NK-92 (cell line): Measurements from ENCODE around the gene ANKRD33B.
"Not testable (repeated sequence)": the region's sequence is repeated elsewhere in the genome, so short reads cannot be mapped to it uniquely, and the experiment has no call there.

Experiments
- DNase-seq: peaks from one replicate; lab custom pipeline; 2025; ENCODE audit not compliant: unreplicated experiment; lab: John Stamatoyannopoulos, UW

The ANKRD33B gene

DNA sequence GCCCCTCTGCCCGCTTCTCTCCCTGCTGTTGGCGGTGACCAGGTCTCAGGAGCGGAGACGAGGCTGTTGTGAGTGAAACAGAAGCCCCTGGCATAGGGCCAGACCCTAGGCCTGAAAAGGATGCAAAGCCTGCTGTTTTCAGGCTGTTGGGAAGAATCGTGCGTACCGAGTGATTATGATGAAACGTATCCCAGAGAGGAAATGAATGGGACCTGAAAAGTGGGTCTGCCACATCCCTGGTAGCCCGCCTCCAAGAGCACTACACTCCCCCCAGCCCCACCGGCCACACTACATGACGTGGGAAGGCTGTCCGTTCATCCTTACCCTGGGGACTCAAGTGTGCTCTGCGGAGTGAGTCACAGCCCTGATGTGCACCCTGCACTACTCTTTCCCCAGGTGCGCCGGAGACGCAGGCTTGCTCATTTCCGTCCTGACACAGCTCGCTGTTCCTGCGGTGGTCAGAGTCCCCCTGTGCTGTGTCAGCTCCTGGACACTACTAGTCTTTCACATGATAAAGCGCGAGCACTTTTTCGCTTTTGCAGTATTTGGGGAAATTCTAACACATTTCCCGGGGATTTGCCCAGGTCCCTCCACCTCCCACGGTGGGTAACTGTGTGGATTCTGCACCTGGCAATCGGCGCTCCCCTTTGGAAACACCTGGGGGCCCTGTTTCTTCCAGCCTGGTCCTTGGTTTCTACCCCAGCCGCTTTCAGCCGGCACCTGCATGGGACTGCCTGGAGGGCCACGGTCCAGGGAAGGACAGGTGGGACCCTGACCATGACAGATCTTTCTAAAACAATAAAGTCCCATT, 91.5 kb downstream of the ANKRD33B start:
- no peak for DNase-seq

DNA sequence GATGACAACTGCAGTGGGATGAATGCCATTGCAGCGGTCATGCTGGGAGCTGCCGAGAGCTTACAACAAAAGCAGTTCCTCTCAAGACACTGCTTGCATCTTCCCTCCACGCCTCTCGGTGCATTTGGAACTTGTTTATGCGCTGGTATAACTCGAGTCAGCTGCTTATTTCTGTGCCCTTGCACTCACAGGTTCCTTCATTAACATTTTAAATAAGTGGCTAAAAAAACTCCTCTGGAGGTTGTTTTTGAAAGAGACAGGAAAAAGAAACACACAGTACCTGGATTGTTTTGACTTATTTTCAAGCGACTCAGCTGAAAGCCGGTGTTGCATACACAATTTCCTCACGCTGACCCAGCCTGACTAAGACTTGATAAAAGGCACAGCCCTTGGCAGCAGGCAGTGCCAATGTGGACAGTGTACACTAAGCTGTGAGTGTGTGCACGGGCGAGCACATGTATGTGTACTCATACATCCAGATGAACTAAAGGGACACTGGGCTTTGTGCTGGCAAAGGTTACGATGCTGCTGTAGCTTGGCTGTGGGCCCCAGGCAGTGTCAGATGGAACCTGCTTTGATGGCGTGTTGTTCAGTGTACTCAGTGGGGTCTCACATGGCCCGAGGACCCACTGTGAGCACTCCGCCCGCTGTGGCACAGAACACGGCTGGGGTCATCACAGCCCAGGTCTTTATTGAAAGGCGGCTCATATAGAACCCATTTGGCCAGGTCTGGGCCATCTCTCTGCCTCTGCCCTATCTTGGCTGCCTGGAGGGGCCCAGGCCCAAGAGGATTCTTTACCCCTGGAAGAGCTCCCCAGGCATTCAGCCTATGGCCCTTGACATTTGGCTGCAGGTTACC, 92.3 kb downstream of the ANKRD33B start:
- DNase-seq: no peak

DNA sequence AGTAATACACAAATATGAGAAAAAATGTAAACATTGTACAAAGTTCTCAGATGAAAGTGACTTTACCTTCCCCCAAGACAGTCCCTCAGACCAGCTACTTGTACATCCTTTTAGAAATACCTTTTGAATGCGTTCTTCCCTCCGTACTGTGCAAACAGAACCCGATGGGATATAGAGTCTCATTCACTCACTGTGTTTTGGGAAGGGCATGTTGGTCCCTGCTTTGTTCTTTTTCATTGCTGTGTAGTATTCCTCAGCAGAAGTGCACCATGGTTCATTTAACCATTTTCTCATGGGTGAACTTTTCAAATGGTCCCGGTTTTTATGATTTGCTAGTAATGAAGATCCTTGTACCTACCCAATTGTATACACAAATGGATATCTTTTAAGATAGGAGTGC, 94.4 kb downstream of the ANKRD33B start:
- no peak for DNase-seq

DNA sequence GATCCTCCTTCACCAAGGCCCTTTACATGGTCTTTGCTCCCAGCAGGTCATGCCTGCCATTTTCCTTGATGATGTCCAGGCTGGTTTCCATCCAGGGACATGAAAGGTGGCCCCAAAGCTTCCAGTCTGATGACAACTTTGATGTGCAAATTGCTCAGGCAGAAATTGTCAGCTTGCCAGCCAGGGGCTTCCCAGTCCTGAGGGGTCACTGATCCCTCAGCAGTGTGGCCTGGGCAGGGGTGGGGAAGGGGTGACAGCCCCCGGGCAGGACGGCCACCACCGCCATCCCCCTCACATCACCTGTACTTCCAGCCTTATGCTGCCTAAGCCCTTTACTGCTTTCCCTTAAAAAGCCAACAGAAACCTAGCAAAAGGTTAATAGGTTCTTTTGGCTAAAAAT, 96.3 kb downstream of the ANKRD33B start:
- no peak for DNase-seq

DNA sequence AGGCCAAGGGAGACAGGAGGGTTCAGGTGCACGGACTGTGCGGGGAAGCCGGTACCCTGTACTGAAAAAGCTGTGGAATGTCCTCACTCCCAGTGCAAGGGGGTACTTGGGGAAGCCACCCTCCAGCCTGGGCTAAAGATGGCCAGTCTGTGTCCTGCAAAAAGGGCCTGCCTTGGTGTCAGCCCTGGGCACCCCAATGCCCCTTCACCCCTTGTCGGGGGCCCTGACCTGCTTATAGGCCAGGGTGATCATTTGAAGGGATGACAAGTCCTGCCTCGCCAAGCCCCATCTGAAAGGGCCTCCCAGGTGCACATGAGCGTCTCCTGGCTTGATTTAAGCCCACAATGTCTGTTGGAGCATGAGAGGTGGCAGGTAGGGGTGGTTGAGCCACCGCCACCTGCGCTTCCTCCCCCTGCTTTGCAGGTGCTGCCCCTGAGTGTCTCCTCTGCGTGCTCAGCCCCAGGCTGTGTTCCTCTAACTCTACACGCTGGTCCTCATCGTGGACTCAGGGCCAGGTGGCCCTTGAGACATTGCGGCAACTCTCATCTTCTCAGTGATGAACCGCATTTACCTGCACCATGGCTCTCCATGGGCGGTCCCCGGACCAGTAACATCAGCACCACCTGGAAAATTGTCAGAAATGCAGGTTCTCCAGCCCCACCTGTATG, 97.0 kb downstream of the ANKRD33B start:
- no peak for DNase-seq

DNA sequence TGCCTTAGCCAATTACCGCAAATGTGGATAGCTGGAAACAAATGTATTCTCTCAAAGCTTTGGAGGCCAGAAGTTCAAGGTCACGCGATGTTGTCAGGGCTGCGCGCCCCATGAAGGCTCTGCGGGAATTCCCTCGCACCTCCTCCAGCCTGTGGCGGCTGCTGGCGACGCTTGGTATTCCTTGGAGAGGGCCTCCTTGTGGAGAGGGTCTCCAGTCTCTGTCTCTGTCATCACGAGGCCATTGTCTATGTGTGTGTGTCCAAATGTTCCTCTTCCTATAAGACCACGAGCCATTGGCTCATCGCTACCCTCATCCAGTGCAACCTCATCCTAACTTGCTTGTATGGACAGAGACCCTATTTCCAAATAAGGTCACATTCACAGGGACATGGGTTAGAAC, 97.5 kb downstream of the ANKRD33B start:
- no peak for DNase-seq

DNA sequence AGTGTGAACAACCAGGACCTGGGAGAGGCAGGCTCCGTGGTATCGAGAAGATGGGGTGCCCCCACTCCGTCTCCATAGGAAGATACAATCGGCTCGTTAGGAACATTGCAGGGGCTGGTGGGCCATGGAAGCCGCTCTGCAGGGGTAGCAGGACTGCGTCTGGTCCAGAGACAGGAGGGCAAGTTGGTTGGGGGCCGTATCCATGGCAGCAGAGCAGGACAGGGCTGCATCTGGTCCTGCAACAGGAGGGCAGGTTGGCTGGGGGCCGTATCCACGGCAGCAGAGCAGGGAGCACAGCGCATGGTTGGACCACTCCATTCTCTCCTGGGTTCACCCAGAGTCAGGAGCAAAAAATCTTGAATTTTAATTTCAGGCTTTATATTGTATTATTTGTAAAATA, 98.2 kb downstream of the ANKRD33B start:
- no peak for DNase-seq

DNA sequence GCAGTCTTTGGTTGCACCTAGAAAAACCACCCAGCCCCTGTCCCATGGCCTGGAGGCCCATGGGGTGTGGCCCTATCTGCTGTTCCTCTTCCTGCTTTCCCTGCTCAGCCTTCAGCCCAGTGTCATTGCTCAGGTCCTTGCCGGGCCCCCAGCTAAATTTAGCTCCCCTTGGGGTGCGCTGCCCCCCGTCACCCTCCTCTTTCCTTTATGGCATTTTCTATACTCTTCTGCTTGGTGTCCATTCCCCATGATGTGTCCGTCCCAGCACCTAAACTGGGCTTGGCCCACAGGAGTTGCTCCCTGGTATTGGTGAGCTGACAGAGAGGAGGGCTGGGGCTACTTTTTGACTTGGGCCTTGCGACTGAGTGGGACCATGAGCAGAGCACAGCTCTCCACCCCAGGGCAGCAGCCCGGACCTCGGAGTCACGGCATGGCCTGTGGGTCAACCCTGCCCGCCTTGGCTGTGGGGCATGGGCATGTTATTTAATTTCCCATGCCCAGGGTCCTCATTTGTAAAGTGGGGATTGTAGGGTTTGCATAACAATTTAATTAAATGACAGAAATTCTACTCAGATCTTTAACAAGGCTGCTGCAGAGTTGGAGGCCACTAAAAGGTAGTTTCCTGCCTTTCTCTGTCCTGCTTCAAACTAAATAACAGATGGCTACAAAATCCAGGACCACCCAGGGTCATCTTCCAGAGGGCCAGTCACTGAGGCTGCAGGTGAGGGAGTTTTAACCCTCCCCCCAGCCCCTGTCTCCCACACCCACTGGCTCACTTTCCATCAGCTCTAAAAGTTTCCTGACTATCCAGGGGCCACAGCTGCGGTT, 99.0 kb downstream of the ANKRD33B start:
- no peak for DNase-seq

DNA sequence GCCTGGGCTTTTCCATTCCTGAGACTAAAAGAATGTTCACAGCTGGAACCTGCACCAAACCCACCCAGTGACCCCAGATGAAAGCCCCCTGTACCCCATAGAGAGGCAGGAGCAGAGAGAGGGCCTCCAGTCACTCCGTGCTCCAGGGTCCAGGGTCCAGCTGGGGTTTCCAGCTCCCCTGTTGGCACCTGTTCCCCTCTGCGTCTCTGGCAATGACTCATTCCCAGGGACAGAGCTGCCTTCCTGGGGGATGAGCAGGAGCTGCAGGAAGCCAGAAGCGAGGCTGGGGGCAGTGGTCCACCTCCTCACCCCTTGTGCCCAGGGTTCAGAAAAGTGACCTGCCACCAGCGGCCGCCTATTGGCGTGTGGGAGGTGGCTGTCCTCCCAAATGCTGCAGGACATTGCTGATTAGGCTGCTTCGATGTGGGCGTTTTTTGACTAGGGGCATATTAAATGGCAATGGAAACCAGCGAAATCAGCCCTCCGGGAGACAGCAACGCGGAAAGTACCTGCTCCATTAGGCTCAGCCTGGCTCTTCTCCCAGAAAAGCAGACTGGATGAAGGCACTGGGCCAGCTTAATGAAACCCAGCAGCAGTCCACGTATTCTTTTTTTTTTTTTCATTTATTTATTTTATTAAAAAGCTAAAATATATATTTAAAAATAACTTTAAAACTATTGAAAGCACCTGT, 99.8 kb downstream of the ANKRD33B start:
- DNase-seq: no peak

DNA sequence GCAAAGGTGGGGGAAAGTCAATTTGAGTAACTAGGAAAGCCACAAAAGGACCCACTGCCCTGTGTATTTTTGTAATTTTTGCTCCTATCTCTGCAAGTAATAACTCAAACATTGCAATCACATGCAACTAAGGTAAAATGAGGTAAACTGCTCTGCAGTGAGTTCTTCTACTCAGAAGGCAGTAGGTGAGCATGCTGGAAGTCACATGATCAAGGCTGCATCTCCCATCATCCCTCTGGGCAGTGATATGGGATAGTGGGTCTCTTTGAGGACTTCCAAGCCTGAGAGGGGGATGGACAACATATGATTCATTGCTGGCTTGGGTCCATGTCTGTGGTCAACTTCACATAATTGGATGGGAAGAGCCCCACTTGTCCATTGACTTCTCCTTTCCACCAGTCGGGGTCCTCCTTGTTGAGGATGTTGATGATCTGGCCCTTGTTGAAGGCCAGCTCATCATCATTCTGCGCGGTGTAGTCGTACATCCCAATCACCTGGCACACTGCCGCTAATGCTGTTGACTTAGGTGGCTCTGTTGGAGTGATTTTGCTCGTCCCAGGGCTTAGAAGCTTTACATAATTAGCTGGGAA, 100.4 kb downstream of the ANKRD33B start:
- not testable (repeated sequence) for DNase-seq

DNA sequence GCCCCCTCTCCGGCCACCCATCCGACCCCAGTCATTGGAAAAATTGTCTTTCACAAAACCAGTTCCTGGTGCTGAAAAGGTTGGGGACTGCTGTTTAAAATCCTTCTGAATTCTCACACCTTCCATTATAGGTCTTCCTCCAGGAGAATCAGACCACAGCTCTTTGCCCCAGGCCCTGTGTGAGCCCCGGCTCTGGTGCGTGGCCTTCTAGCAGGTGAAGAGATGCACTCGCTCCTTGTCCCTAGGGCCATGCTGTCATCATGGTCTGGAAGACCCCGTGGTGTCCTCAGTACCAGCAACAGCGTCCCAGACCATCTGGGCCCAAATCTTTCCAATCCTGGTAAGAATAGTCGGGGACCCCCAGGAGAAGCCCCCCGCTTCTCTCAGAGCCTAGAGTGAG, 101.9 kb downstream of the ANKRD33B start:
- no peak for DNase-seq

DNA sequence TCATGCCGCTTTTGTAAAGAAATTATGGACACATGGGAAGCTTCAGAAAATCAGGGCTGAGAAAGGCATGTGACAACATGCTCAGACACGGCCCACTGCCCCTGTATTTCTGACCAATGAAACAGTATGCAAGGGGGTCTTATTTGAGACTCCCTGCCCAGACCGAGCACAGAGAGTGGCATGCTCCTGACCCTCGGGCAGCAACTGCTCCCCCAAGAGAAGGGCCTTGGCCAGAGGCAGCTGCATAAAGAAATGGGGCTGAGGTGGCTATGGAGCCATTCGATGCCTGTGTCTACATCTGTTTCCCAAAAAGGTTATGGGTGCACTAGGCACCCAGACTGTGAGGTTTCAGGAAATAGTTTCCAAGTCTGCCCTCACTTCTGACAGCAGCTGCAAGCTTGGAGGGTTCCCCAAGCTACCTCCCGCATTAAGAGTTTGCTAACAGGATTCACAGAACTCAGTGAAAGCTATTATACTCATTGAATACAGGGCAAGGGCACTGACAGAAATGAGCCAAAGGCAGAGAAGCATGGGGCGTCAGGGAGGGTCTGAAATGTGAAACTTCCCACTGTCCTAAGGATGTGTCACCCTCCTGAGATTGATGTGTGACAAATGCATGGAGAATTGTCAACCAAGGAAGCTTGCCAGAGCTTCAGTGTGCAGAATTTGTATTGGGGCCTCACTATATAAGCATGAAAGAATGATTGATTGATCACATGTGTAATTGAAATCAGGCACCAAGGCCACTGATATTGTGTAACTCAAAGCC, 102.8 kb downstream of the ANKRD33B start:
- DNase-seq: no peak

DNA sequence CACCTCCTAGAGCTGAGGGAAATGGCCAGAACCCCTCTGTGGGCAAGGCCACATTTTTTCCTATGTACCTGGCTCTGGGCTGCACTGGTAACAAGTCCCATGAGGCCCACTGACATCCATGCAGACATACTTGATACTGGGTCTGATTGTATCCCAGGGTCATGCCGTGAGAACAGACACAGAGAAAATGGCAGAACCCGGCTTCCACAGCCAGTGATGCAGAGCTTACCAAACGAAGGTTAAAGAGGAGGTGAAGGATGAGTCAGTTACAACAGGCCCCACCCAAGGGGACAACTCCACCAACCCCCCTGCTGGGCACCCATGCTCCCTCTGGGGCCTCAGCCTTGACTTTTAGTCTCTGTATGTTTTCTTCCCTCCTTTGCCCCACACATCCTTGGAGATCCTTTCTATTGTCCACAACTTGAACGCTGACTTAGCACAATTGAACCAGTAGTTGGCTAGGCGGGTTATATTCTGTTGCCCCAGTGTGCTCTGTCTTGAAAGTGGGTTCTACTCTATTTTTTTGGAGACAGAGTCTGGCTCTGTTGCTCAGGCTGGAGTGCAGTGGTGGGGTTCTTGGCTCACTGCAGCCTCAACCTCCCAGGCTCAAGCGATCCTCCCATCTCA, 103.7 kb downstream of the ANKRD33B start:
- DNase-seq: no peak

DNA sequence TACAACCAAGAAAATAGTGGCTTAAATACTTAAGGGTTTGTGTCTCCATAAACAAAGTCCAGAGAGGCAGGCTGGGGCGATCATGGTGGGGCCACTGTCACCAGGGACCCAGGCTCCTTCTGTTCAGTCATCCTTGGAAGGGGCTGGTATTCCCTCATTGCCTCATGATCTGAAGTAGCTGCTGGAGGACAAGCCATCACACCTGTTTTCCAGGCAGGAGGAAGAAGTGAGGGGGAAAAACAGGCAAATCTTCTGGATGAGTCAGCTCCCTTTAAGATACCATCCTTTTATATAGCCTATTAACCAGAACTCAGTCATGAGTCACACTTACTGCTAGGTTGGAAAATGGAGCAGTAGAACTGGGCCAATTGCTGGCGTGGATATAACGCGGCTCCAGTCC, 104.8 kb downstream of the ANKRD33B start:
- no peak for DNase-seq

DNA sequence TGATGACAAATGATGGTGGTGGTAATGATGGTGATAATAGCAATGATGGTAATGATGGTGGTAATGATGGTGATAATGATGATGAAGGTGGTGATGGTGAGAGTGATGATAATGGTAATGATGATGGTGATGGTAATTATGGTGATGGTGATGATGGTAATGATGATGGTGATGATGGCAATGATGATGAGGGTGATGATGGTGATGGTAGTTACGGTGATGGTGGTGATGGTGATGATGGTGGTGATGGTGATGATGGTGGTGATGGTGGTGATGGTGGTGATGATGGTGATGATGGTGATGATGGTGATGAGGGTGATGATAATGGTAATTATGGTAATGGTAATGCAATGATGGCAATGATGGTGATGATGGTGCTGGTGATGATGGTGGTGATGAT, 106.1 kb downstream of the ANKRD33B start:
- no peak for DNase-seq

DNA sequence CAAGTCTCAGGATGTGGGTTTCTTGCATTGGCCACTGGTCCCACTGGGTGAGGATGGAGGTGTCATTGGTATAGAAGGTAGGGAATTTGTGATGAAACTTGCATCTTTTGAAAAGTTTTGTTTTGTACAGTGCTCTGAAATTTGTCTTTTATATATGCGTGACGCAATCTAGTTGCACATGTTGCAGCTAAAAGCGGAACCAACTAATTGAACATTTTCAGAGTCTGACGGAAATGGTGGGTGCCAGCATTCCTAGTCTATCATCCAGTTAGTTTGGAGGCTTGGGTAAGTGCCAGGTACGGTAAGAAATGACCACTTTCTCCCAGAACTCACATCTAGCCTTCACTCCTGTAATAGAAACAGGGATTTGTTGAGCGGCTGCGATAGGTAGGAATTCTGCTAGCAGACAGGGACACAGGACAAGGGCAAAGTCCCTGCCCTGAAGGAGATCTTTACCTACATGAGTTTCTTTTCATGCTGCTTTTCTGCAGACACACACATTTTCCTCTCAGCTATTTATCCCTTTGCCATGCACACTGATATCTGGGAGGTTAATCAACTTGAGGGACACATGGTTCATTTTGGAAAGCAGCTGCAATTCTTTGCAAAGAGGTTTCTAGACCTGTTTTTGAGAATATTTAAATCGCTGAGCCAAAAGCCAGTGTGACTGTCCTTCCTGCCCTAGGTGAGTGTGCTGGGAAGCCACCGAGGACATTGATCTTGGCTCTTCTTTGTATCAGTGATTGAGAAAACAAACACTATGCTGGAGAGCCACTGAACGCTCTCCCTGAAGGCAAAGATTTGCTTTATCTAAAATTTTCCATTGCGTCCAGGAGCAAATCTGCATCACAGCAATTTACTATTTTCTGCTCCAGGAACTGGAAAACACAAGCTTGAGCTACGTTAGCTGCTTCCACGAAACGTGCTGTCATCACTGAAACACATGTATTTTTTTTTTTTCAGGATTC, 107.5 kb downstream of the ANKRD33B start:
- DNase-seq: no peak

DNA sequence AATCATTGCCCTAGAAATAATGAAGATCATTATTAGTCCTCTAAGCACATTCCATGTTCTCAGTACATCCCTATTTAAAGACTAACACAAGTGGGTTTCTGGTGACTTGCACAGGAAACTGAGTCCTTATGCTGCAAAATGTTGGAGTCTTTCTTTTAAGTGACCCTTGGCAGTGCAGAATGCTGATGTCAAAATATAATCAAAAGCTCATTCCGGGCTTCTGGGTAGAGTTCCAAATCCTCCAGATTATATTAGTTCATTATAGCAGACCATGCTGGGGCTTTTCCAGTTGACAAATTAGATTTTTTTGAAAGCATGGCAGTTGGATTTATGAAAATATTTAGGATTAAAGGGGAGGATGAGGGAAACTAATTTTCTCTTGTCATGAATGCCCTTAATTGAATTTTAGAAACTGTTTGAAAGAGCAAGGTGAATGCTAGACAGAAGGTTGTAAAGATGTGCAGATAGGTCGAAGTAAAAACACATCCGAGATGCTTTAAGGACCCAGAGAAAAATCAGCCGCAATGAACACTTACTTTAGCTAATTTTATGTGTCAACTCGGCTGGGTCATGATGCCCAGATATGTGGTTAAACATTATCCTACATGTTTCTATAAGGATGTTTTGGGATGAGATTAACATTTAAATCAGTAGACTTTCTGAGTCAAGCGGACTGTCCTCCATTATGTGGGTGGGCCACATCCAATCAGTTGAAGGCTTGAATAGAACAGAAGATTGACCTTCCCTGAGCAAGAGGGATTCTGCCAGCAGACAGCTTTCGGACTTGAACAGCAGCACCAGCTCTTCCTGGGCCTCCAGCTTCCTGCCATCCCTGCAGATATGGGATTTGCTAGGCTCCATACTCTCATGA, 108.5 kb downstream of the ANKRD33B start:
- DNase-seq: no peak
